HEK293T (cell line): ENCODE measurements around the gene VDAC1.

Experiments
- CTCF ChIA-PET: fragments of 350-600 bp; formaldehyde crosslinking; extraction: SDS; loops from one replicate; lab custom pipeline; 2021; ENCODE audit warnings: antibody characterized with exemption, inconsistent platforms; lab: Yijun Ruan, JAX
- POLR2A ChIA-PET: fragments of 350-600 bp; formaldehyde crosslinking; extraction: SDS; loops from one replicate; lab custom pipeline; 2020; ENCODE audit warnings: antibody characterized with exemption, inconsistent platforms; lab: Yijun Ruan, JAX
- DNase-seq: peaks from one replicate; pipeline ENCODE4 v3.0.0; 2012; ENCODE audit warnings: mixed read lengths; ENCODE audit errors: extremely low spot score
- ARNT ChIP-seq: fragments of 450-650 bp; IDR thresholded peaks from 2 replicates; pipeline ENCODE4 v1.6.1; 2017; ENCODE audit warnings: mild to moderate bottlenecking
- BHLHE40 ChIP-seq: fragments of 450-650 bp; IDR thresholded peaks from 2 replicates; pipeline ENCODE4 v1.6.1; 2016; ENCODE audit warnings: mild to moderate bottlenecking, moderate library complexity, borderline replicate concordance
- CTBP1 ChIP-seq: fragments of 450-650 bp; IDR thresholded peaks from 2 replicates; pipeline ENCODE4 v1.6.1; 2016; ENCODE audit warnings: borderline replicate concordance
- ELF4 ChIP-seq: fragments of 450-650 bp; IDR thresholded peaks from 2 replicates; pipeline ENCODE4 v1.6.1; 2017; ENCODE audit warnings: antibody characterized with exemption
- FOXA1 ChIP-seq: fragments of 450-650 bp; IDR thresholded peaks from 2 replicates; pipeline ENCODE4 v1.6.1; 2016; ENCODE audit warnings: mild to moderate bottlenecking
- FOXK2 ChIP-seq: fragments of 450-650 bp; IDR thresholded peaks from 2 replicates; pipeline ENCODE4 v1.6.1; 2016; ENCODE audit warnings: mild to moderate bottlenecking
- FOXM1 ChIP-seq: fragments of 450-650 bp; IDR thresholded peaks from 2 replicates; pipeline ENCODE4 v1.6.1; 2017; ENCODE audit warnings: mild to moderate bottlenecking, borderline replicate concordance
- HDGF ChIP-seq: fragments of 450-650 bp; IDR thresholded peaks from 2 replicates; pipeline ENCODE4 v1.6.1; 2017; ENCODE audit warnings: antibody characterized with exemption, borderline replicate concordance
- L3MBTL2 ChIP-seq: fragments of 450-650 bp; conservative IDR thresholded peaks from 2 replicates; pipeline ENCODE4 v1.6.1; 2016; ENCODE audit warnings: mild to moderate bottlenecking
- LEF1 ChIP-seq: fragments of 450-650 bp; IDR thresholded peaks from 2 replicates; pipeline ENCODE4 v1.6.1; 2017; ENCODE audit warnings: mild to moderate bottlenecking, borderline replicate concordance
- NFRKB ChIP-seq: fragments of 450-650 bp; IDR thresholded peaks from 2 replicates; pipeline ENCODE4 v1.6.1; 2016; ENCODE audit warnings: mild to moderate bottlenecking, moderate library complexity
- PKNOX1 ChIP-seq: fragments of 450-650 bp; IDR thresholded peaks from 2 replicates; pipeline ENCODE4 v1.6.1; 2016
- SP1 ChIP-seq: fragments of 450-650 bp; IDR thresholded peaks from 2 replicates; pipeline ENCODE4 v1.6.1; 2017
- SUZ12 ChIP-seq: fragments of 450-650 bp; IDR thresholded peaks from 2 replicates; pipeline ENCODE4 v1.6.1; 2016; ENCODE audit warnings: mild to moderate bottlenecking
- TARDBP ChIP-seq: fragments of 450-650 bp; IDR thresholded peaks from 2 replicates; pipeline ENCODE4 v1.6.1; 2016
- ZNF384 ChIP-seq: fragments of 450-650 bp; IDR thresholded peaks from 2 replicates; pipeline ENCODE4 v1.6.1; 2016

The VDAC1 gene

GRCh38 chr5:133952729-133953567 lies 51.8 kb downstream of the VDAC1 start:
- DNase-seq, result no peak
- no peak for TF ChIP-seq ELF4
- no peak for TF ChIP-seq FOXK2
- no peak for TF ChIP-seq PKNOX1
- TF ChIP-seq L3MBTL2, result no peak
- no peak for TF ChIP-seq CTBP1
- POLR2A ChIA-PET, result no interaction called here
- CTCF ChIA-PET, result no interaction called here

GRCh38 chr5:133950821-133951612 lies 53.8 kb downstream of the VDAC1 start:
- ChIA-PET POLR2A (no interaction called here), CTCF (interaction anchor here (1.0 kb wide), 1 partner anchor 46 kb away, joined by 3 read pairs; no protein-coding TSS in a partner anchor)
- TF ChIP-seq HDGF (no peak), SUZ12 (no peak)
- no peak for DNase-seq

- DNase-seq, result no peak
- CTCF ChIA-PET, result no interaction called here
- POLR2A ChIA-PET, result no interaction called here
- no peak for TF ChIP-seq FOXM1
- no peak for TF ChIP-seq SP1
- no peak for TF ChIP-seq HDGF
- no peak for TF ChIP-seq FOXK2
- no peak for TF ChIP-seq NFRKB
- no peak for TF ChIP-seq ARNT
- TF ChIP-seq CTBP1, result no peak
- TF ChIP-seq SUZ12, result no peak
- TF ChIP-seq ZNF384, result no peak
- no peak for TF ChIP-seq BHLHE40
- TF ChIP-seq PKNOX1, result no peak
- no peak for TF ChIP-seq LEF1
- TF ChIP-seq L3MBTL2, result no peak
- TF ChIP-seq TARDBP, result no peak
- TF ChIP-seq FOXA1, result no peak
- TF ChIP-seq ELF4, result no peak
Observed at GRCh38 chr5:133948721-133949120, 56.1 kb downstream of the VDAC1 start.

- CTCF ChIA-PET, result no interaction called here
- POLR2A ChIA-PET, result no interaction called here
- TF ChIP-seq TARDBP (no peak), PKNOX1 (no peak), BHLHE40 (no peak), ARNT (no peak), LEF1 (no peak), SP1 (no peak)
- no peak for DNase-seq
Observed at GRCh38 chr5:133947431-133947841, 57.3 kb downstream of the VDAC1 start.

GRCh38 chr5:133945568-133945967 lies 59.2 kb downstream of the VDAC1 start:
- CTCF ChIA-PET, result interaction anchor here (1.4 kb wide), 1 partner anchor 522 kb away, joined by 8 read pairs; no protein-coding TSS in a partner anchor

More at GRCh38 chr5:133945568-133945967, 59.2 kb downstream of the VDAC1 start:
- DNase-seq, result no peak
- TF ChIP-seq ARNT (no peak), SUZ12 (no peak), LEF1 (no peak), TARDBP (no peak), ELF4 (no peak), FOXA1 (no peak), CTBP1 (no peak), ZNF384 (no peak), HDGF (no peak), NFRKB (no peak), SP1 (no peak), FOXM1 (no peak), PKNOX1 (no peak), BHLHE40 (no peak)
- POLR2A ChIA-PET, result no interaction called here
